H1 (cell line): ENCODE measurements around the gene APBA2.

Experiments used
- ATF2 ChIP-seq: IDR thresholded peaks from 2 replicates; pipeline ENCODE4 v1.6.1; 2012; ENCODE audit warnings: low read length, inconsistent platforms
- CHD1 ChIP-seq: IDR thresholded peaks from 2 replicates; pipeline ENCODE4 v1.6.1; 2012; ENCODE audit warnings: low read depth, low read length, improper control_type of control experiment
- CTCF ChIP-seq, 3 experiments: IDR thresholded peaks; 1 replicate in 2 of 3; 2 replicates in 1 of 3; pipeline versions ENCODE4 v1.5.1 to v1.6.1; 2011; ENCODE audit warnings: low read length in 3 of 3, mild to moderate bottlenecking in 3 of 3, inconsistent platforms in 2 of 3, low read depth in 1 of 3, moderate library complexity in 1 of 3; ENCODE audit not compliant: insufficient read depth in 1 of 3; ENCODE audit errors: control extremely low read depth in 1 of 3
- KDM1A ChIP-seq: fragments of 200-600, 300-600 bp; sonication (generic); IDR thresholded peaks from 2 replicates; pipeline ENCODE4 v1.7.1; 2016; ENCODE audit warnings: mild to moderate bottlenecking, low read length, borderline replicate concordance
- MAX ChIP-seq: IDR thresholded peaks from 2 replicates; pipeline ENCODE4 v1.6.1; 2012; ENCODE audit warnings: inconsistent platforms
- PHF8 ChIP-seq: fragments of 200-600 bp; sonication (generic); conservative IDR thresholded peaks from 2 replicates; pipeline ENCODE4 v1.7.1; 2012; ENCODE audit warnings: low read depth, mild to moderate bottlenecking, inconsistent platforms, low read length, moderate library complexity
- POLR2A ChIP-seq, 2 experiments: IDR thresholded peaks; 1 replicate in 1 of 2; 2 replicates in 1 of 2; pipeline ENCODE4 v1.6.1; 2011; ENCODE audit warnings: low read depth in 2 of 2, low read length in 2 of 2, mild to moderate bottlenecking in 2 of 2; ENCODE audit errors: control extremely low read depth in 1 of 2
- RAD21 ChIP-seq, 2 experiments: IDR thresholded peaks in 1 of 2; conservative IDR thresholded peaks in 1 of 2; 2 replicates each; pipeline ENCODE4 v1.6.1; 2011; ENCODE audit warnings: low read depth in 2 of 2, low read length in 2 of 2, improper control_type of control experiment in 1 of 2, inconsistent platforms in 1 of 2, mild to moderate bottlenecking in 1 of 2, moderate library complexity in 1 of 2
- SIRT6 ChIP-seq: IDR thresholded peaks from one replicate; pipeline ENCODE4 v1.7.1; 2012; ENCODE audit warnings: low read length, inconsistent platforms
- YY1 ChIP-seq: IDR thresholded peaks from 2 replicates; pipeline ENCODE4 v1.6.1; 2011; ENCODE audit warnings: low read depth, mild to moderate bottlenecking, low read length

- TF ChIP-seq PHF8 (no peak), RAD21 (IDR thresholded peaks at IDR 0.05 in 1 of 2, conservative IDR thresholded peaks at IDR 0.05 in 1 of 2; ENCODE audit: low read depth in 2 of 2, low read length in 2 of 2) (no peak), KDM1A (no peak), CTCF (IDR thresholded peaks at IDR 0.05; ENCODE audit: control extremely low read depth in 1 of 3, insufficient read depth in 1 of 3, low read depth in 1 of 3, low read length in 3 of 3) (no peak), YY1 (no peak), POLR2A (IDR thresholded peaks at IDR 0.05; ENCODE audit: control extremely low read depth in 1 of 2, low read depth in 2 of 2, low read length in 2 of 2) (no peak), CHD1 (no peak), SIRT6 (no peak), ATF2 (no peak), MAX (no peak)
Measured at GRCh38 chr15:29034151-29034550, 148.4 kb downstream of the APBA2 start.
